Loucy (cell line): ENCODE data around the gene GNAQ.

ENCODE experiments used
- CTCF ChIP-seq: fragments of 200-600 bp; sonication (generic); conservative IDR thresholded peaks from 2 replicates; pipeline ENCODE4 v1.5.1; 2014; ENCODE audit warnings: mild to moderate bottlenecking, antibody characterized with exemption, low read length
- EZH2phosphoT487 ChIP-seq: fragments of 200-600 bp; IDR thresholded peaks from 2 replicates; pipeline ENCODE4 v1.6.1; 2018; ENCODE audit warnings: antibody characterized with exemption, mild to moderate bottlenecking, moderate library complexity, borderline replicate concordance

GRCh38 chr9:77810047-77810446, 221.6 kb downstream of the GNAQ start:
- TF ChIP-seq CTCF (no peak), EZH2phosphoT487 (no peak)
